Stimulated activated naive B cell treated with anti-CD40 and anti-IgM and Interleukin-4, amounts not matched to agents 10 μg/mL and 1 μg/mL and 100 μg/mL, for 72 hours (primary cell): Measurements from ENCODE around the gene LZTFL1.

Experiments used
- ATAC-seq, 2 donors: fragments of 150-1000 bp; cut with Tn5 transposase; replicated peaks; 2 replicates each; pipeline ENCODE4 v1.10.0; 2021; ENCODE audit warnings: moderate library complexity in 1 of 2
- DNase-seq: peaks from one replicate; pipeline ENCODE4 v3.0.0; 2021
- H3K27ac Mint-ChIP-seq: one replicate; pipeline ENCODE4 v1.8.0; 2022; ENCODE audit warnings: mild to moderate bottlenecking, mixed read lengths
- H3K27me3 Mint-ChIP-seq, 2 donors: one replicate each; pipeline ENCODE4 v1.8.0; 2022; ENCODE audit warnings: mixed read lengths in 2 of 2
- H3K36me3 Mint-ChIP-seq, 2 donors: one replicate each; pipeline ENCODE4 v1.8.0; 2022; ENCODE audit warnings: mixed read lengths in 2 of 2, mild to moderate bottlenecking in 1 of 2
- H3K4me1 Mint-ChIP-seq, 2 donors: one replicate each; pipeline ENCODE4 v1.8.0; 2022; ENCODE audit warnings: mixed read lengths in 2 of 2, mild to moderate bottlenecking in 1 of 2
- H3K4me3 Mint-ChIP-seq, 2 donors: one replicate each; pipeline ENCODE4 v1.8.0; 2022; ENCODE audit warnings: mild to moderate bottlenecking in 2 of 2, mixed read lengths in 2 of 2, moderate library complexity in 1 of 2
- H3K9me3 Mint-ChIP-seq, 2 donors: one replicate each; pipeline ENCODE4 v1.8.0; 2022; ENCODE audit warnings: mixed read lengths in 2 of 2, mild to moderate bottlenecking in 1 of 2

Gene LZTFL1

GRCh38 chr3:45793482-45794176 is 48.3 kb downstream of the LZTFL1 start:
- ATAC-seq (no peak), DNase-seq (no peak)
- Mint-ChIP-seq H3K27me3 (peaks cover 29 to 35% of the 10 kb centered on the region in 2 donors), H3K4me1 (peaks cover 22 to 34% of the 10 kb centered on the region in 2 donors), H3K4me3 (no peak overlapping the region), H3K9me3 (peaks cover 6 to 12% of the 10 kb centered on the region in 2 donors), H3K27ac (no peak overlapping the region), H3K36me3 (peaks cover 0 to 11% of the 10 kb centered on the region in 2 donors)

- Mint-ChIP-seq H3K36me3 (peaks cover 0 to 11% of the 10 kb centered on the region in 2 donors), H3K27ac (no peak overlapping the region), H3K9me3 (peaks cover 6 to 12% of the 10 kb centered on the region in 2 donors), H3K27me3 (peaks cover 23 to 26% of the 10 kb centered on the region in 2 donors), H3K4me1 (peaks cover 22 to 34% of the 10 kb centered on the region in 2 donors), H3K4me3 (no peak overlapping the region)
- DNase-seq (no peak), ATAC-seq (no peak)
These were observed 49.3 kb downstream of the LZTFL1 start for GRCh38 chr3:45792516-45793172.

- peaks cover 0 to 11% of the 10 kb centered on the region in 2 donors for H3K36me3 Mint-ChIP-seq
- DNase-seq (no peak), ATAC-seq (no peak)
- peaks cover 6 to 12% of the 10 kb centered on the region in 2 donors for H3K9me3 Mint-ChIP-seq
- H3K4me3 Mint-ChIP-seq, result no peak overlapping the region
- peaks cover 22 to 33% of the 10 kb centered on the region in 2 donors for H3K4me1 Mint-ChIP-seq
- no peak overlapping the region for H3K27ac Mint-ChIP-seq
- peaks cover 17 to 20% of the 10 kb centered on the region in 2 donors for H3K27me3 Mint-ChIP-seq
These were observed 49.9 kb downstream of the LZTFL1 start for GRCh38 chr3:45792036-45792435.

- H3K4me3 Mint-ChIP-seq, result no peak overlapping the region
- H3K27ac Mint-ChIP-seq, result no peak overlapping the region
- peaks cover 17 to 22% of the 10 kb centered on the region in 2 donors for H3K4me1 Mint-ChIP-seq
- DNase-seq (no peak), ATAC-seq (no peak)
- peaks cover 4 to 7% of the 10 kb centered on the region in 2 donors for H3K27me3 Mint-ChIP-seq
- peaks cover 0 to 11% of the 10 kb centered on the region in 2 donors for H3K36me3 Mint-ChIP-seq
- peaks cover 6 to 12% of the 10 kb centered on the region in 2 donors for H3K9me3 Mint-ChIP-seq
These were observed 51.3 kb downstream of the LZTFL1 start for GRCh38 chr3:45790596-45790995.

- no peaks in the 10 kb centered on the region for H3K27me3 Mint-ChIP-seq
- DNase-seq (no peak), ATAC-seq (no peak)
- H3K9me3 Mint-ChIP-seq, result peaks cover 11 to 12% of the 10 kb centered on the region in 2 donors
- H3K4me3 Mint-ChIP-seq, result no peak overlapping the region
- peaks cover 0 to 11% of the 10 kb centered on the region in 2 donors for H3K36me3 Mint-ChIP-seq
- no peak overlapping the region for H3K27ac Mint-ChIP-seq
- peaks cover 15 to 17% of the 10 kb centered on the region in 2 donors for H3K4me1 Mint-ChIP-seq
These were observed 52.6 kb downstream of the LZTFL1 start for GRCh38 chr3:45789235-45789812.

GRCh38 chr3:45787551-45787950 is 54.4 kb downstream of the LZTFL1 start:
- Mint-ChIP-seq H3K4me1 (peaks cover 13 to 17% of the 10 kb centered on the region in 2 donors), H3K36me3 (peaks cover 0 to 11% of the 10 kb centered on the region in 2 donors), H3K4me3 (no peak overlapping the region), H3K9me3 (peaks cover 11 to 12% of the 10 kb centered on the region in 2 donors), H3K27ac (no peak overlapping the region), H3K27me3 (no peaks in the 10 kb centered on the region)
- DNase-seq (no peak), ATAC-seq (no peak)

- no peak for ATAC-seq
- Mint-ChIP-seq H3K4me3 (no peak overlapping the region), H3K27me3 (no peaks in the 10 kb centered on the region), H3K36me3 (peaks cover 0 to 11% of the 10 kb centered on the region in 2 donors), H3K4me1 (peaks cover 11 to 12% of the 10 kb centered on the region in 2 donors), H3K27ac (no peak overlapping the region), H3K9me3 (peaks cover 11 to 12% of the 10 kb centered on the region in 2 donors)
- DNase-seq, result no peak
These were observed 55.0 kb downstream of the LZTFL1 start for GRCh38 chr3:45786801-45787495.

GRCh38 chr3:45785605-45786150 is 56.2 kb downstream of the LZTFL1 start:
- H3K27me3 Mint-ChIP-seq, result no peaks in the 10 kb centered on the region
- H3K4me1 Mint-ChIP-seq, result peaks cover under 1 to 3% of the 10 kb centered on the region in 2 donors
- no peak overlapping the region for H3K27ac Mint-ChIP-seq
- peaks cover 9 to 11% of the 10 kb centered on the region in 2 donors for H3K9me3 Mint-ChIP-seq
- DNase-seq (no peak), ATAC-seq (no peak)
- peaks cover 0 to 9% of the 10 kb centered on the region in 2 donors for H3K36me3 Mint-ChIP-seq
- no peak overlapping the region for H3K4me3 Mint-ChIP-seq

- DNase-seq (no peak), ATAC-seq (no peak)
- H3K27ac Mint-ChIP-seq, result no peak overlapping the region
- H3K4me1 Mint-ChIP-seq, result no peaks in the 10 kb centered on the region
- H3K9me3 Mint-ChIP-seq, result peaks cover 0 to 4% of the 10 kb centered on the region in 2 donors
- no peak overlapping the region for H3K4me3 Mint-ChIP-seq
- H3K27me3 Mint-ChIP-seq, result no peaks in the 10 kb centered on the region
- no peaks in the 10 kb centered on the region for H3K36me3 Mint-ChIP-seq
These were observed 58.3 kb downstream of the LZTFL1 start for GRCh38 chr3:45783667-45784066.

GRCh38 chr3:45782381-45782780 is 59.5 kb downstream of the LZTFL1 start:
- ATAC-seq, result no peak

GRCh38 chr3:45781841-45782240 is 60.1 kb downstream of the LZTFL1 start:
- H3K27me3 Mint-ChIP-seq, result no peaks in the 10 kb centered on the region
- no peak for ATAC-seq
- H3K36me3 Mint-ChIP-seq, result no peaks in the 10 kb centered on the region
- no peak overlapping the region for H3K27ac Mint-ChIP-seq
- no peak overlapping the region for H3K4me3 Mint-ChIP-seq
- H3K9me3 Mint-ChIP-seq, result peaks cover 0 to 4% of the 10 kb centered on the region in 2 donors
- no peaks in the 10 kb centered on the region for H3K4me1 Mint-ChIP-seq
- no peak for DNase-seq

More at GRCh38 chr3:45782381-45782780, 59.5 kb downstream of the LZTFL1 start:
- Mint-ChIP-seq H3K27me3 (no peaks in the 10 kb centered on the region), H3K4me1 (no peaks in the 10 kb centered on the region), H3K9me3 (peaks cover 0 to 4% of the 10 kb centered on the region in 2 donors), H3K4me3 (no peak overlapping the region), H3K27ac (no peak overlapping the region), H3K36me3 (no peaks in the 10 kb centered on the region)
- no peak for DNase-seq

- Mint-ChIP-seq H3K4me1 (no peaks in the 10 kb centered on the region), H3K9me3 (peaks cover 0 to 4% of the 10 kb centered on the region in 2 donors), H3K27me3 (no peaks in the 10 kb centered on the region), H3K36me3 (no peaks in the 10 kb centered on the region), H3K4me3 (no peak overlapping the region), H3K27ac (no peak overlapping the region)
- DNase-seq, result no peak
- ATAC-seq, result no peak
These were observed 60.6 kb downstream of the LZTFL1 start for GRCh38 chr3:45781271-45781670.

GRCh38 chr3:45779746-45780735 is 61.9 kb downstream of the LZTFL1 start:
- H3K4me1 Mint-ChIP-seq, result no peaks in the 10 kb centered on the region
- no peak overlapping the region for H3K27ac Mint-ChIP-seq
- no peak overlapping the region for H3K4me3 Mint-ChIP-seq
- no peaks in the 10 kb centered on the region for H3K36me3 Mint-ChIP-seq
- H3K9me3 Mint-ChIP-seq, result peaks cover 0 to 4% of the 10 kb centered on the region in 2 donors
- no peaks in the 10 kb centered on the region for H3K27me3 Mint-ChIP-seq
- no peak for DNase-seq
- no peak for ATAC-seq
